ENCODE results near the gene KCNMB4.

The KCNMB4 gene

GRCh38 chr12:70365648-70366518, at the start of gene KCNMB4:
KCNMB4 (plus strand) TSS chr12:70366290; CDS start chr12:70366735, 445 bp downstream.
- DNase-seq (ENCODE audit: low spot score), result peak; percentile 87

DNA sequence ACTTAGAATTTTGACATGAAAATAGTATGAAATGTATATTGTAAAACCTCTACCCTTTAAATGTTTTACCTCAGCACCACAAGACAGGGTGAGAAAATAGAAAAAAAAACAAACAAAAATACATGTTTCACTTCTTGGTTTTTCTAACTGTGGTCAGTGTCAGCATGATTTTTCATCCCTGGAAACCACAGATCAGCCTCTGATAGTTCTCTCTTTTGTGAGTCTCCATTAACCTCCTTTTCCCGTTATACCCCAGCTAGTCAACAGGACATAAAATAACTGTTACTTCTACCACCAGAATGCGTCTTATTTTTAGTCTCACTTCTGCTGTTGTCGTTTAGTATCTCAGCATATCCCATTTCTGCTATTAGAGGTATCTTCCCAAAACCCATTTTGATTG, 48.3 kb upstream of the KCNMB4 start:
- peak; percentile 37 for DNase-seq (ENCODE audit: low spot score)

- no peak for DNase-seq (ENCODE audit: low spot score)
These were observed 46.5 kb upstream of the KCNMB4 start for GRCh38 chr12:70319605-70320004.

DNA sequence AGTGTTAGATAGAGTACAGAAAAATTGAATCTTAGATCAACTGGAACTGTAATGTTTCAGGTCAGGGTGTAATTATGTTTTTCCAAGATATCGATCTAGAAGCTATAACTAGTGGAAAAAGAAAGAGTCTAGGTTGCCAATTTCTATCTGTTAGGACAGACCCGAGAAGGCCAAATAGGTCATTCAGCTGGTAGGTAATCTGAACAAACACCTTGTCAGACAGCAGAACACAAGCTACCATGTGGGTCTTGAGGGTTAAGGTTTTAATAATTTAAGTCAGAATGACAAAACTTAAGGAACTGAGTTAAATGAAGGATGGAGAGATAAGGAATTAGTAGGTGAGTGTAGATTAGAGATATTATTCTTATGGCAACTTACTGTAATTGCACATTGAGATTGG, 44.9 kb upstream of the KCNMB4 start:
- no peak for DNase-seq (ENCODE audit: low spot score)

GRCh38 chr12:70327541-70327940, 38.5 kb upstream of the KCNMB4 start:
- DNase-seq (ENCODE audit: low spot score), result no peak

GRCh38 chr12:70329728-70330127, 36.4 kb upstream of the KCNMB4 start:
- no peak for DNase-seq (ENCODE audit: low spot score)

DNA sequence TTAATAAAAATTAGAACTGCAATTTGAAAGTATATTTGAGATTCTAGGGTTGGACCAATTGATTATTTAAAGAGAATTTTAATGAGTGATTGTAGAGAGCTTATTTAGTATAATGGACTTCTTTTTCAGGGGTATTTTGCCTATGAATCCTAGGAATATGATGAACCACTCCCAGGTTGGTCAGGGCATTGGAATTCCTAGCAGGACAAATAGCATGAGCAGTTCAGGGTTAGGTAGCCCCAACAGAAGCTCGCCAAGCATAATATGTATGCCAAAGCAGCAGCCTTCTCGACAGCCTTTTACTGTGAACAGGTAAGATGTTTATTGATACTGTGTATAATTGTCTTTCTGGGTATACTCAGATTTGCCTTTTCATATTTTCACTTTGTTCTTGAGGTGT, 35.9 kb upstream of the KCNMB4 start:
- DNase-seq (ENCODE audit: low spot score), result no peak

DNA sequence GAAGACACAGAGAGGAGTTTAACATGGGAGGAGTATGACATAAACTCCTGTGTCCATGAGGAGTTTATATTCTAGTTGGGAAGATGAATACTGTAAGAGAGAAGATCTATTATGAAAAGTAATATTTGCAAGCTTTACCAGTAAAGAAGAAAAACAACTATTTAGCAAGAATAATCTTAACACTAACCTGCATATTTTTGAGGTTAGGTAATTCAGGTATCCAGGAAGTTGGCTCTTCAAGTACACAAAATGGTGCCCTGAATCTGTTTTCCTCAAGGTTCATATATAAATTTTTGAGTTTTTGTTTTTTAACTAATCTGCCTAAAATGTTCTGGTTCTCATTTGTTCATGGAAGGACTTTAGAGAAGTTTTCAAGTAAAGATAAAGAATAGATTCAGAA, 33.9 kb upstream of the KCNMB4 start:
- DNase-seq (ENCODE audit: low spot score), result no peak

DNA sequence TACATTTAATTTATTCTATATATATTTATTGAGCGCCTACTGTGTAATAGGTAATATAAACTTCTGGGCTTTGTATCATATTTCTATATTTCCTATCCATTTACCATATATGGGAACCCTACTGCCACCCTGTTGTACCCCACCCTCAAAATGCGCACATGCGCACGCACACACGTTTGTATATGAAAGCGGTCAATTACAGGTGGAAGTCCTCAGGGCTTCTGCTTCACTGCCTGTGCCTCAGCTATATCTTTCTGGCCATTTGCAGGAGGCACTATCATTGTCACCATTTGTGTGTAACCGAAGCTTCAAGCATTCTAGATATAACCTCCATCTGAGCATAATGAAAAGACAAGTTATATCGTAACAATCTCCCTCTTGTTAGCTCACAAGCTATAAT, 31.3 kb upstream of the KCNMB4 start:
- no peak for DNase-seq (ENCODE audit: low spot score)

- no peak for DNase-seq (ENCODE audit: low spot score)
These were observed 27.6 kb upstream of the KCNMB4 start for GRCh38 chr12:70338531-70338930.

DNA sequence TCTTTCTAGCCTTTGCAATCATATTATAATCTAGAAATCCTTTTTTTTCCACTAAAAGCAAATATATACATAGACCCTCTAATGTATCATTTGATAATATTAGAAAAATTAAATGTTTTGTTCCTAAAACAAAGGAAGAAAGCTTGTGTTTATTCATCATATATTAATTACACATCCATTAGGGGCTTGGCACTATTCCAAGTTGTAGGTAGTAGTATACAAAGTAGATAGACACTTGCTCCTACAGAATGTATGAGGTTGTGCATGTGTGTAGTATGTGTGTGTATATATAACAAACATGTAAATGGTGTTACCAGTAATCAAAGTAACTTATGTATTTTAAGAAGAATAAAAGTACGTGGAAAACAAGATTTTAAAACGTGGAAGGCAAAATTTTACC, 15.0 kb upstream of the KCNMB4 start:
- no peak for DNase-seq (ENCODE audit: low spot score)

- no peak for DNase-seq (ENCODE audit: low spot score)
These were observed 12.1 kb upstream of the KCNMB4 start for GRCh38 chr12:70353780-70354660.

GRCh38 chr12:70354787-70355186, 11.3 kb upstream of the KCNMB4 start:
- DNase-seq (ENCODE audit: low spot score), result no peak

GRCh38 chr12:70355972-70356371, 10.1 kb upstream of the KCNMB4 start:
- no peak for DNase-seq (ENCODE audit: low spot score)

- DNase-seq (ENCODE audit: low spot score), result no peak
These were observed 6.5 kb upstream of the KCNMB4 start for GRCh38 chr12:70359458-70360197.

DNA sequence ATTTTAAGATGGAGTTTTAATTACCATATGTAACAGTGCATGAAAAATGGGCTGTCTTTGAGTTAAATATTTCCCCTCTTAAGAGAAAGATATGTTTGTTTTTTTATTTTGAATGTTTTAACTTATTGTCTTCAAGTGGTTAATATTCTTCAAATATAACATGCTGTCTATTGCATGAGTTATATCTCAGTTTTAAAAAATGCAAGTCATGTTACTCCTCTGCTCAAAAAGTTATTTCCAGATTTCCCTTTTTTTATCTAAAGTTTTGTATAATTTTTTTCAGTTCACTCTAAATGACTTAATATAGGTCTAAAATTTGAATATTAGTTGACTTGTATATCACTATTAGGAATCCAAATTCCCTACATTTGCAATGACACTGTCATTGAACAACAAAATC, 5.9 kb upstream of the KCNMB4 start:
- DNase-seq (ENCODE audit: low spot score), result no peak

GRCh38 chr12:70364695-70365397, 1.2 kb upstream of the KCNMB4 start:
- no peak for DNase-seq (ENCODE audit: low spot score)

GRCh38 chr12:70365398-70365647, 767 bp upstream of the KCNMB4 start:
- no peak for DNase-seq (ENCODE audit: low spot score)

- DNase-seq (ENCODE audit: low spot score), result peak; percentile 71
These were observed 629 bp downstream of the KCNMB4 start for GRCh38 chr12:70366581-70367257.

DNA sequence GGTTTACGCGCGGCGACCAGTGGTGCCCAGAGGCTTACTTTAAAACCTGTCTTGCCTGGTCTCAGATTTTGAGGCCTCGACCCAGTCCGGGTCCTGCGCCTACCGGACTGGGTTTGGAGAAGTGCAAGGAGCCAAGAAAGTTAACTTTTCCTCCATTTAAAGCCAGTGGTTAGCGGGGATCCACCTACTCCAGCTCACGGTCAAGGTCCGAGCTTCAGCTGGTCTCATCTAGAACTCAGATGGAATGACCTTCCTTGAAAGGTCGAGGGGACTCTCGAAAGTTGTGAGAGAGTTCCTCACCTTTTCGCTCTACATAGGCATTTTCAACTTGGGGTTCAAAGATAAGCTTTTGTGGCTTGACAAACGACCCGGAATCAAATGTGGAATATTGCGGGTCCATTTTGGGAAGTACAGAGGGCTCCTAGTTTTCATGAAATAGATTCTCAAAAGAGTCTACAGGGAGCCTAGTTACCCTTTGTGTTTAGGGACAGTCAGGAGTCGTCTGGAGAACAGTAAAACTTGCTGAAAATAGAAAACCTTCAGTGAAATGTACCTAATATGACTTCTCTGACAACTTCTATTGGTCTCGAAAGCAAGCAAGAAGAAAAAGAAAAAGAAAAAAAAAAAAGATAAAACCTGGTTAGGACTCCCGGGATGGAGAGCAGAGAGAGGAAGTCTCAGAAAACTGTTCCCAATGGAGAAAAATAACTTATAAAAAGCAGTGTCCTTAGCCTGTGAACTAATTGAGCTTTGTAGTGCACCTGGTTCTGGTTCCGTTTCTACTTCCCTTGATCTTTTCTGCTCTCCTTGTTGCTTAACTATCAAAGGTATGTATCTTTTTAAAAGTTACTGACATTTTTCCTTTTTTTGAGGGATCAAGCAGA, 1.4 kb downstream of the KCNMB4 start:
- DNase-seq (ENCODE audit: low spot score), result peak; percentile 18
